Measurements from ENCODE around the gene OVCA2. TPM values are rescaled to one million over a fixed set of nuclear protein-coding genes. Genes with fewer than 3 reads are reported as not detected.
A peak's percentile ranks its signal among the peaks of the same experiment; 100 is the strongest.

The OVCA2 gene
- total RNA-seq, 1 donor from 2014 or later = 24.8 TPM

DNA sequence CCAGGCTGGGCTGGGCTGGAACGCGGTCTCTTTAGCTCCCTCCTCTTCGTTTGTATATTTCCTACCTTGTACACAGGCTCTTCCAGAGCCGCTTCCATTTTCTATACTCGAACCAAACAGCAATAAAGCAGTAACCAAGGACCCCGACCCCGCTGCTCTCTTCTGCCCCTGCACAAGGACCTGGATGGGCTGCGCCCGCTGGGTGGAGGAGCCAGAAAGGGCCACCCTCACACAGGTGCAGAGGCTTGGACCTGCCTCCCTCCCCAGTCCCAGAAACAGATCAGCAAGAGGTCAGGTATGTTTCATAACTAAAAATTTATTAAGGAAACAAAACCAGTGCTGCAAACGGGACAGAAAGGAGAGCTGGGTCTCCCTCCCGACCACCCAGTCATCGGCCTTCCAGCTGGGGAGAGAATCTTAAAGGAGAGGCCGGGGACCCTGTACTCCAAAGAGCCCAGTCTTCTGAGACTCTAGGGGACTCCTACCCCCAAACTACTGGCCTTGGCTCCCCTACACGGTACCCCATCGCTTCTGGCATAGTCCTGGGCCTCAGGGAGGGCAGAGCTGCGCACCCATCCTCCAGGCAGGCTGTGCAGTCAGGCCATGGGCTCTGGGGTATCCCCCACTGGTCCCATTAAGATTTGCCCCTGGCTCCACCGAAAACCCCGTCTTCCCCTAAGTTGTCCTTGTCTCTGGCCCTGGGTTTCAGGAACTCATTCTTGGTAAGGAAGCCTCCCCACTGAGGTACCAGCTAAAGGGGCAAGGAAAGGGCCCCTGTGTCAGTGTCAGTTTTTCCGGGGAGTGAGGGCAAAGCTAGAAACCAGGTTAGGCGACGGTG is 17.9 kb downstream of the OVCA2 start:
- Mint-ChIP-seq H3K4me1 (peaks cover 54% of the 10 kb centered on the region), H3K36me3 (peaks cover 17% of the 10 kb centered on the region), H3K27ac (peak overlapping the region; percentile 90), H3K4me3 (peak overlapping the region; percentile 62), H3K27me3 (ENCODE audit: low read depth) (peaks cover 5% of the 10 kb centered on the region), H3K9me3 (no peaks in the 10 kb centered on the region)
- no peak for DNase-seq (ENCODE audit: low spot score in 2 of 2, unreplicated experiment in 2 of 2)
- TF ChIP-seq, protein P1, sequence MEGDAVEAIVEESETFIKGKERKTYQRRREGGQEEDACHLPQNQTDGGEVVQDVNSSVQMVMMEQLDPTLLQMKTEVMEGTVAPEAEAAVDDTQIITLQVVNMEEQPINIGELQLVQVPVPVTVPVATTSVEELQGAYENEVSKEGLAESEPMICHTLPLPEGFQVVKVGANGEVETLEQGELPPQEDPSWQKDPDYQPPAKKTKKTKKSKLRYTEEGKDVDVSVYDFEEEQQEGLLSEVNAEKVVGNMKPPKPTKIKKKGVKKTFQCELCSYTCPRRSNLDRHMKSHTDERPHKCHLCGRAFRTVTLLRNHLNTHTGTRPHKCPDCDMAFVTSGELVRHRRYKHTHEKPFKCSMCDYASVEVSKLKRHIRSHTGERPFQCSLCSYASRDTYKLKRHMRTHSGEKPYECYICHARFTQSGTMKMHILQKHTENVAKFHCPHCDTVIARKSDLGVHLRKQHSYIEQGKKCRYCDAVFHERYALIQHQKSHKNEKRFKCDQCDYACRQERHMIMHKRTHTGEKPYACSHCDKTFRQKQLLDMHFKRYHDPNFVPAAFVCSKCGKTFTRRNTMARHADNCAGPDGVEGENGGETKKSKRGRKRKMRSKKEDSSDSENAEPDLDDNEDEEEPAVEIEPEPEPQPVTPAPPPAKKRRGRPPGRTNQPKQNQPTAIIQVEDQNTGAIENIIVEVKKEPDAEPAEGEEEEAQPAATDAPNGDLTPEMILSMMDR (IDR thresholded peaks at IDR 0.05; ENCODE audit: unreplicated experiment) = no peak

DNA sequence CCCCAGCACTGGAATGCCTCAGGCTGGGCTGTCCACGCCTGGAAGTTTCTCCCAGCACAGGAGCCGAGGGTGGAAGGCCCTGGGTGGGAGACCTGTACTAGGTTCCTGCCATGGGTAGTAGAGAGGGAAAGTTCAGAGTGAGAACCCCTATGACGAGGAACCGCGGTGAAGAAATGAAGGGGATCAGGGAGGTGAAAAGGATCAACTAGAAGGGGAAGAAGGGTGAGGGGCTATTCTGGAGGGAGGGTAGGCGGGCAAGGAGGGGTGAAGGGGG is 18.5 kb downstream of the OVCA2 start:
- Mint-ChIP-seq H3K27me3 (ENCODE audit: low read depth) (peaks cover 5% of the 10 kb centered on the region), H3K4me3 (peak overlapping the region; percentile 39), H3K9me3 (no peaks in the 10 kb centered on the region), H3K27ac (peak overlapping the region; percentile 76), H3K36me3 (peaks cover 19% of the 10 kb centered on the region), H3K4me1 (peaks cover 59% of the 10 kb centered on the region)
- TF ChIP-seq, protein P1 (IDR thresholded peaks at IDR 0.05; ENCODE audit: unreplicated experiment) = no peak
- DNase-seq (ENCODE audit: low spot score in 2 of 2, unreplicated experiment in 2 of 2) = no peak

DNA sequence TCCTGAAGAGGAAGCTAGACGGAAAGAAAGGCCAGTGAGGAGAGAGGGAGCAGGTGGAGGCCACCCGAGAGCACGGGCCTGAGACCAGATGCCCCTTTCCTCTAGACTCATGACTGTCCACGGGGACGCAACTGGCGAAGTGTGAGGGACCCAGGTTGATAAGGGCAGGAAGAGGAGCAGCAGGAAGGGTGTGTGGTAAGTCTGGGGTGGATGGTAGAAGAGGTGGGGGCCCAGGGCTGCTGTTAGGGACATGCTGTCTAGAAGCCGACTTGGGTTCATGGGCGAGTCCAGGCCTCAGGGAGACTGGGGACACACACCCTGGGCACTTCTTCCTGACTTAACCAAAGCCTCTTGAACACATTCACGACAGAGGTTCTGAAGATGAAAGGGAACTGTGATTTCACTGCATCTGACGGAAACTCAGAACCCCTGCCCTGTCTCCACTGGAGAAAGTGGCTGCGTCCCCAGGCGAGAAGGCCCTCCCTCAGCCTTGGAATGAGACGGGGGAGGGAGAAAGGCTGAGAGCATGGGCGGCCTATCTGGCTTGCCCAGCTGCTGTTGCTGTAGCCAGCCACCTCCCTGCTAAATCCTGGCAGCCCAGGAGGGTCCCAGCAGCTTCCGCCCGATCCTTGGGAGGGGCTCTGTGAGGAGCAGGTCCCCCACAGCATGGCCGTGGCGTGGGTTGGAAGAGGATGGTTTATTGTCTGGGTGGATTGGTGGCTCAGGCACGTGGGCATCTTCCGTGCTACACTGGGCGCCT is 19.0 kb downstream of the OVCA2 start:
- peaks cover 63% of the 10 kb centered on the region for H3K4me1 Mint-ChIP-seq
- H3K27me3 Mint-ChIP-seq (ENCODE audit: low read depth) = peaks cover 5% of the 10 kb centered on the region
- H3K4me3 Mint-ChIP-seq = peak overlapping the region; percentile 39
- no peak for DNase-seq (ENCODE audit: low spot score in 2 of 2, unreplicated experiment in 2 of 2)
- TF ChIP-seq, protein P1 (IDR thresholded peaks at IDR 0.05; ENCODE audit: unreplicated experiment) = no peak
- peaks cover 19% of the 10 kb centered on the region for H3K36me3 Mint-ChIP-seq
- H3K9me3 Mint-ChIP-seq = no peaks in the 10 kb centered on the region
- peak overlapping the region; percentile 76 for H3K27ac Mint-ChIP-seq

DNA sequence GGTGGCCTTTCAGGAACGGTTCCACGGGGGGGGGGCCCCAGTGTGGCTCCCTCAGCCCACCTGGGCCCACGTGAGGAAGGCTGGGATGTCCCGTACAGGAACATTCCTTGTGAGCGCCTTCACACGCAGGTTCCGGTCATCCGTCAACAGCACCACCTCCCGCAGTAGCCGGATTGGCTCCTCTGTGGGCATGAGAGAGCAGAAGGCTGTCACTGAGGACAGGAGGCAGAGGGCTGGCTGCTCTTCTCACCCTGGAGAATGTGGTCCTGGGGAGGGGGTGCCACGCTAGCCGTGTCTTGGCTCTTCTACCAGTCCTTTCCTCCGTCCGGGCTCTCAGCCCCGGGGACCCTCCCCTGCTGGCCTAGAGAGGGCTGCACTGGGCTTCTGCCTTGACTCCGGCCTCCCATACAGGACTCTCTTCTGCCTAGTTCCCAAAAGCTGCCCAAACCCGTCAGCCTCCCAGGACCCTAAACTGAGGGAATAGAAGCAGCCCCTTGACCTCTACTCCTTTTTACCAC is 19.7 kb downstream of the OVCA2 start:
- TF ChIP-seq, protein P1 (IDR thresholded peaks at IDR 0.05; ENCODE audit: unreplicated experiment) = no peak
- DNase-seq (ENCODE audit: low spot score in 2 of 2, unreplicated experiment in 2 of 2) = no peak
- Mint-ChIP-seq H3K4me3 (no peak overlapping the region), H3K27me3 (ENCODE audit: low read depth) (peaks cover 5% of the 10 kb centered on the region), H3K9me3 (no peaks in the 10 kb centered on the region), H3K36me3 (peaks cover 19% of the 10 kb centered on the region), H3K4me1 (peaks cover 68% of the 10 kb centered on the region), H3K27ac (peak overlapping the region; percentile 76)

DNA sequence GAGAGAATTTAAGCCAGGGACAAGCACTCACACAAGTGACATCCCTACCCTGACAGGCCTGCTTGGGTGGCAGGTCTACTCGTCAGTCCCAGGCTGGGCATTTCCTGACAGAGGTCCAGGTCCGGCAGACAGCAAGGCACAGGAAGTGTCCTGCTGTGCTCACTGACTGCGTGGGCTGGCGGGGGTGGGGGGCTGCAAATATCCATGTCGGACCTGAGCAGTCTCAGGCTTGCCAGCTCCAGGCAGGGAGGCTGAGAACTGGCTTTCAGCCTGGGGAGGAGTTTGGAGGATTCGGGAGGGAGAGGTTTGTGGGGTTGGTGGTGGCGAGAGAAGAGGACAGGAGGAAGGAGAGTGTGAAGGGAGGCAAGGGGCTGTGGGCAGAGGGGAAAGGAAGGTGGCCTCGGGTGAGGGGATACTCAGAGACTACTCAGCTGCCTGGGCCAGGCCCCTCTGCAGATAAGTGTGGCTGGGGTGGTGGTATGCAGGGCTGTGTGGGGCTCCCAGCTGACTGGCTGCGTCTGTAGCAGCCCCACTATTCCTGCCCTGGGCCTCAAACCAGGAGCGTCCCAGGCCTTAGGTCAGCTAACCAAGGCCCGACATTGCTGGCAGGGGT is 20.9 kb downstream of the OVCA2 start:
- no peak for DNase-seq (ENCODE audit: low spot score in 2 of 2, unreplicated experiment in 2 of 2)
- TF ChIP-seq, protein P1 (IDR thresholded peaks at IDR 0.05; ENCODE audit: unreplicated experiment) = no peak
- Mint-ChIP-seq H3K36me3 (peaks cover 19% of the 10 kb centered on the region), H3K27ac (peak overlapping the region; percentile 76), H3K4me3 (no peak overlapping the region), H3K27me3 (ENCODE audit: low read depth) (peaks cover 4% of the 10 kb centered on the region), H3K4me1 (peaks cover 74% of the 10 kb centered on the region), H3K9me3 (no peaks in the 10 kb centered on the region)
